Endodermal cell (in vitro differentiated cells): ENCODE data around the gene PCSK6. TPM values are rescaled to one million over a fixed set of nuclear protein-coding genes. Genes with fewer than 3 reads are reported as not detected.
"Not testable (repeated sequence)": the region's sequence is repeated elsewhere in the genome, so short reads cannot be mapped to it uniquely, and the experiment has no call there.

ENCODE experiments used
- DNase-seq: peaks from one replicate; pipeline ENCODE4 v3.0.0-alpha.2; 2017
- H3K27ac ChIP-seq: 2 replicates; pipeline ENCODE4 v1.5.1; 2013; ENCODE audit warnings: mild to moderate bottlenecking, low read depth, low read length, moderate library complexity
- H3K27me3 ChIP-seq: 2 replicates; pipeline ENCODE4 v1.6.1; 2013; ENCODE audit warnings: mild to moderate bottlenecking, low read length, moderate library complexity; ENCODE audit not compliant: insufficient read depth, control insufficient read depth, poor library complexity, severe bottlenecking
- H3K36me3 ChIP-seq: 2 replicates; pipeline ENCODE4 v1.7.0; 2013; ENCODE audit warnings: mild to moderate bottlenecking, low read length, moderate library complexity; ENCODE audit not compliant: control insufficient read depth, insufficient read depth
- H3K4me1 ChIP-seq: one replicate; pipeline ENCODE4 v1.7.0; 2013; ENCODE audit warnings: low read length; ENCODE audit not compliant: control insufficient read depth, insufficient read depth
- H3K4me3 ChIP-seq: 2 replicates; pipeline ENCODE4 v1.5.1; 2013; ENCODE audit warnings: mild to moderate bottlenecking, low read length, moderate library complexity
- H3K9ac ChIP-seq: 2 replicates; pipeline ENCODE4 v1.6.1; 2013; ENCODE audit warnings: mild to moderate bottlenecking, low read length, moderate library complexity; ENCODE audit not compliant: poor library complexity, severe bottlenecking; ENCODE audit errors: extremely low read depth
- H3K9me3 ChIP-seq: 2 replicates; pipeline ENCODE4 v1.6.1; 2013; ENCODE audit warnings: mild to moderate bottlenecking, low read length, moderate library complexity; ENCODE audit not compliant: control insufficient read depth
- H3K27ac Mint-ChIP-seq: 2 replicates; pipeline ENCODE4 v1.8.0; 2020; ENCODE audit warnings: mixed read lengths
- H3K27me3 Mint-ChIP-seq: 2 replicates; pipeline ENCODE4 v1.8.0; 2021; ENCODE audit warnings: mild to moderate bottlenecking, mixed read lengths; ENCODE audit not compliant: insufficient read depth
- H3K36me3 Mint-ChIP-seq: 2 replicates; pipeline ENCODE4 v1.8.0; 2020; ENCODE audit warnings: low read depth, mixed read lengths
- H3K4me1 Mint-ChIP-seq: 2 replicates; pipeline ENCODE4 v1.8.0; 2020; ENCODE audit warnings: mixed read lengths
- H3K4me3 Mint-ChIP-seq: 2 replicates; pipeline ENCODE4 v1.8.0; 2020; ENCODE audit warnings: mild to moderate bottlenecking, moderate library complexity, mixed read lengths
- H3K9me3 Mint-ChIP-seq: 2 replicates; pipeline ENCODE4 v1.8.0; 2020; ENCODE audit warnings: mild to moderate bottlenecking, mixed read lengths
- CTCF ChIP-seq: fragments of 200-600 bp; sonication (generic); conservative IDR thresholded peaks from 2 replicates; pipeline ENCODE4 v1.5.0; 2021; ENCODE audit warnings: antibody characterized with exemption, mild to moderate bottlenecking
- WGBS, 2 experiments: methylation state at CpG; one replicate each; pipeline versions ENCODE4 v1.1.5 to v1.1.7; 2013; ENCODE audit warnings: missing lambda C conversion rate in 2 of 2, mixed read lengths in 1 of 2; ENCODE audit not compliant: insufficient coverage in 1 of 2, insufficient read length in 1 of 2; 5-methylcytosine and 5-hydroxymethylcytosine counted together
- total RNA-seq, 2 donors: library from RNA; stranded (reverse); fragmentation: NEBNext Ultra II Directional in 1 of 2; extraction: Animal tissue kit (Norgen Biotek cat#: 25700) in 1 of 2; gene quantifications; 2 replicates in 1 of 2; 3 replicates in 1 of 2; pipeline ENCODE4 v1.2.1, GENCODE V29; 2021

The PCSK6 gene
- total RNA-seq, 2 donors from 2014 or later, result 6.6 to 9.8 TPM

GRCh38 chr15:101288905-101289513 lies 200.5 kb downstream of the PCSK6 start:
- H3K27me3 Mint-ChIP-seq, result no peaks in the 10 kb centered on the region
- H3K27ac Mint-ChIP-seq, result no peak overlapping the region
- Histone ChIP-seq H3K4me1 (no peaks in the 10 kb centered on the region), H3K9ac (no peak overlapping the region), H3K27me3 (no peaks in the 10 kb centered on the region), H3K36me3 (peaks cover 77% of the 10 kb centered on the region), H3K27ac (no peak overlapping the region), H3K4me3 (no peak overlapping the region), H3K9me3 (no peaks in the 10 kb centered on the region)
- no peaks in the 10 kb centered on the region for H3K9me3 Mint-ChIP-seq
- no peak overlapping the region for H3K4me3 Mint-ChIP-seq
- H3K4me1 Mint-ChIP-seq, result peaks cover 9% of the 10 kb centered on the region
- H3K36me3 Mint-ChIP-seq, result peaks cover 64% of the 10 kb centered on the region
- whole genome bisulfite sequencing, 2 experiments, result 88 to 93% methylated on average over 2 to 8 of the region's 8 CpGs
- TF ChIP-seq CTCF, result peak; percentile 81
- peak; percentile 43 for DNase-seq

- H3K4me3 Mint-ChIP-seq, H3K27ac Mint-ChIP-seq, H3K9me3 Mint-ChIP-seq, H3K27me3 Mint-ChIP-seq, H3K4me3 ChIP-seq, H3K27ac ChIP-seq, H3K27me3 ChIP-seq, H3K4me1 Mint-ChIP-seq, H3K9me3 ChIP-seq, H3K9ac ChIP-seq, H3K4me1 ChIP-seq: not testable (repeated sequence)
- peaks cover 86% of the 10 kb centered on the region for H3K36me3 ChIP-seq
- 100% methylated on average over 4 of the region's 6 CpGs; no CpG with 5 or more reads in 1 of the 2 experiments for WGBS, 2 experiments
- peaks cover 78% of the 10 kb centered on the region for H3K36me3 Mint-ChIP-seq
- peak; percentile 1 for DNase-seq
These were observed 202.2 kb downstream of the PCSK6 start for GRCh38 chr15:101287342-101287741.

- Mint-ChIP-seq H3K9me3 (no peaks in the 10 kb centered on the region), H3K36me3 (peaks cover 80% of the 10 kb centered on the region), H3K4me1 (no peaks in the 10 kb centered on the region), H3K27me3 (no peaks in the 10 kb centered on the region), H3K27ac (no peak overlapping the region), H3K4me3 (no peak overlapping the region)
- H3K4me1 ChIP-seq, result no peaks in the 10 kb centered on the region
- DNase-seq, result no peak
- H3K9me3 ChIP-seq, result peaks cover 3% of the 10 kb centered on the region
- WGBS, 2 experiments, result 95 to 100% methylated on average over 4 to 9 of the region's 9 CpGs
- H3K27me3 ChIP-seq, result no peaks in the 10 kb centered on the region
- H3K27ac ChIP-seq, result no peak overlapping the region
- TF ChIP-seq CTCF, result no peak
- H3K4me3 ChIP-seq, result no peak overlapping the region
- H3K9ac ChIP-seq, result no peak overlapping the region
- peaks cover 86% of the 10 kb centered on the region for H3K36me3 ChIP-seq
These were observed 202.9 kb downstream of the PCSK6 start for GRCh38 chr15:101286471-101287114.
